Activated CD8-positive, alpha-beta memory T cell treated with anti-CD3 and anti-CD28 coated beads for 36 hours (primary cell): ENCODE data around the gene HABP4. TPM values are rescaled to one million over a fixed set of nuclear protein-coding genes. Genes with fewer than 3 reads are reported as not detected.

Experiments
- CTCF ChIA-PET: fragments of 350-600 bp; sonication (Branson Sonifier 250); formaldehyde crosslinking; loops from one replicate; lab custom pipeline; 2021; ENCODE audit warnings: antibody characterized with exemption; lab: Charles Lee
- POLR2A ChIA-PET: fragments of 350-600 bp; sonication (Branson Sonifier 250); formaldehyde crosslinking; loops from one replicate; lab custom pipeline; 2021; ENCODE audit warnings: antibody characterized with exemption; lab: Charles Lee
- total RNA-seq, 2 experiments: library from RNA; stranded (reverse); gene quantifications; one replicate each; pipeline ENCODE4 v1.2.3, GENCODE V29; 2021

Gene HABP4, protein sequence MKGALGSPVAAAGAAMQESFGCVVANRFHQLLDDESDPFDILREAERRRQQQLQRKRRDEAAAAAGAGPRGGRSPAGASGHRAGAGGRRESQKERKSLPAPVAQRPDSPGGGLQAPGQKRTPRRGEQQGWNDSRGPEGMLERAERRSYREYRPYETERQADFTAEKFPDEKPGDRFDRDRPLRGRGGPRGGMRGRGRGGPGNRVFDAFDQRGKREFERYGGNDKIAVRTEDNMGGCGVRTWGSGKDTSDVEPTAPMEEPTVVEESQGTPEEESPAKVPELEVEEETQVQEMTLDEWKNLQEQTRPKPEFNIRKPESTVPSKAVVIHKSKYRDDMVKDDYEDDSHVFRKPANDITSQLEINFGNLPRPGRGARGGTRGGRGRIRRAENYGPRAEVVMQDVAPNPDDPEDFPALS
- 10 to 100 TPM; 16.0 to 16.1 TPM for total RNA-seq

DNA sequence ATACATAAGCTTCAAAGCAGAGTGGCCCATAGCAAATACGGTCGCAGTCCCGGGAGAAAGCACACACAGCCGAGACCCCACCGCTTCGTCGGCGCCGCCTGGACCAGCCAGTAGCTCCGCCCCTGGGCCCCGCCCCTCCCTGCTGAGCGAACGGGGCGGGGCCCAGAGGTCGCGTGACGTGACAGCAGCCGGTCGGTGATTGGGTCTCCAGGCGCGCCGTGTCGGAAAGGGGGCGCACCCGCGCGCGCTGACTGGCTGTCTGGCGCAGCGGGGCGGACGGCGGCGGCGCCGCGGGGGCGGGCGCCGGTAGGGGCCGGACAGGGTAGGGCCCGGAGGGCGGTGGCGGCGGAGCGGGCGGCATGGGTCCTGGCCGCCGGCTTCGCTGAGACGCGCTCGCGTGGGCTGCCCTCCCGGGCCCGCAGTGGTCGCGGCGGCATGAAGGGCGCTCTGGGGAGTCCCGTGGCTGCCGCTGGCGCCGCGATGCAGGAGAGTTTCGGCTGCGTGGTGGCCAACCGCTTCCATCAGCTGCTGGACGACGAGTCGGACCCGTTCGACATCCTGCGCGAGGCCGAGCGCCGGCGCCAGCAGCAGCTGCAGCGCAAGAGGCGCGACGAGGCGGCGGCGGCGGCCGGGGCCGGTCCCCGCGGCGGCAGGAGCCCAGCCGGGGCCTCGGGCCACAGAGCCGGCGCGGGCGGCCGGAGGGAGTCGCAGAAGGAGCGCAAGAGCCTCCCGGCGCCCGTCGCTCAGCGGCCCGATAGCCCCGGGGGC lies at the start of gene HABP4:
Gene HABP4 (plus strand): TSS at position 325 of the 768 bp plus-strand sequence. CDS start 111 bp downstream, at position 436.
- POLR2A ChIA-PET: interaction anchor here (0.7 to 1.4 kb wide), 7 partner anchors 29 to 205 kb away, joined by 3 to 8 read pairs (median 5); no protein-coding TSS in a partner anchor
- CTCF ChIA-PET: interaction anchor here (1.3 to 3.7 kb wide), 3 partner anchors 10 to 199 kb away, joined by 3 to 15 read pairs (median 7); no protein-coding TSS in a partner anchor

DNA sequence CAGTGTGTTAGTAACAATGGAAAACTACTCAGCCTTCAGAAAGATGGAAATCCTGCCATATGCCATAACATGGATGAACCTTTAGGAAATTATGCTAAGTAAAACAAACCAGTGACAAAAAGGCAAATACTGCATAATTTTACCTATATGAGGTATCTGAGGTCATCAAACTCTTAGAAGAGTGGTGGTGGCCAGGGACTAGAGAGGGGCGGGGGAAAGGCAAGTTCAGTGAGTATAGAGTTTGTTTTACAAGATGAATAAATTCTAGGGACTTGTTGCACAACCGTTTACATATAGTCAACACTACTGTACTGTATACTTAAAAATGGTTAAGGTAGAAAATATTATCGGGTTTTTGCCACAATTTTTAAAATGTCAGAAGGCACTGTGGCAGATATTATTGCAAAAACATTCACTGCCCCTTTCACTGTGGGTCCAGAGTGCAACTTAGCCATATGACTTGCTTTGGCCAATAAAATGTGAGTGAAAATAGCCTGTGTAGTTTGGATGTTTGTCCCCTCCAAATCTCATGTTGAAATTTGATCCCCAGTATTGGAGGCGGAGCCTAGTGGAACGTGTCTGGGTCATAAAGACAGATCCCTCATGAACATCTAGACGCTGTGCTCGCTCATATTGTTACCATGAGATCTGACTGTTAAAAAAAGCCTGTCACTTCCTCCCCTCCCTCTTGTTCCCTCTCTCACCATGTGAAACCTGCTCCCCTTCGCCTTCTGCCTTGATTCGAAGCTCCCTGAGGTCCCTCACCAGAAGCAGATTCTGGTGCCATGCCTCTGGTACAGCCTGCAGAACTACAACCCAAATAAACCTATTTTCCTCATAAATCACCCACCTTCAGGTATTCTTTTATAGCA lies 41.3 kb upstream of the HABP4 start:
- ChIA-PET CTCF (no interaction called here), POLR2A (no interaction called here)

DNA sequence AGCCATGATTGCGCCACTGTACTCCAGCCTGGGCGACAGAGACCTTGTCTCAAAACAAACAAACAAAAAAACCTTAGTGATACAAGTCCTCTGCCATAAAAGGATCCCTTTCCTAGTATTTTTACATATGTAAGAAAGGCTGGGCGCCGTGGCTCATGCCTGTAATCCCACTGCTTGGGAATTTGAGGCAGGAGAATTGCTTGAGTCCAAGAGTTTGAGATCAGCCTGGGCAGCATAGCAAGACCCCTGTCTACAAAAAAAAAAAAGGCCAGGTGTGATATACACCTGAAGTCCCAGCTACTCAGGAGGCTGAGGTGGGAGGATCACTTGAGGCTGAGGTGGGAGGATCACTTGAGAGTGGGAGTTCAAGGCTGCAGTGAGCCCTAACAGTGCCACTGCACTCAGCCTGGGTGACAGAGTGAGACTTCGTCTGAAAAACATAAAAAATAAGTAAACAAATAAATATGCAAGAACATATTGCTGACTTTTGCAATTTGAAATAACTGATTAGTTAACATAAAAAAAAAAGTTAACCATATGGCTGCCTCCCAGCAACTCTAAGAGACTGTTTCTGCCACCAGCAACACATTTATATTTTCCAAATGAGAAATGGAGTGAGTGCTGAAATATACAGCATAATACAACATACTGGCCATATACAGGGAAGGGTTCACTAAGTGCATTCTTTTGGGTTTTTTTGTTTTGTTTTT lies 38.7 kb upstream of the HABP4 start:
- ChIA-PET CTCF (interaction anchor here (0.7 kb wide), 1 partner anchor 46 kb away, joined by 3 read pairs; no protein-coding TSS in a partner anchor), POLR2A (no interaction called here)

DNA sequence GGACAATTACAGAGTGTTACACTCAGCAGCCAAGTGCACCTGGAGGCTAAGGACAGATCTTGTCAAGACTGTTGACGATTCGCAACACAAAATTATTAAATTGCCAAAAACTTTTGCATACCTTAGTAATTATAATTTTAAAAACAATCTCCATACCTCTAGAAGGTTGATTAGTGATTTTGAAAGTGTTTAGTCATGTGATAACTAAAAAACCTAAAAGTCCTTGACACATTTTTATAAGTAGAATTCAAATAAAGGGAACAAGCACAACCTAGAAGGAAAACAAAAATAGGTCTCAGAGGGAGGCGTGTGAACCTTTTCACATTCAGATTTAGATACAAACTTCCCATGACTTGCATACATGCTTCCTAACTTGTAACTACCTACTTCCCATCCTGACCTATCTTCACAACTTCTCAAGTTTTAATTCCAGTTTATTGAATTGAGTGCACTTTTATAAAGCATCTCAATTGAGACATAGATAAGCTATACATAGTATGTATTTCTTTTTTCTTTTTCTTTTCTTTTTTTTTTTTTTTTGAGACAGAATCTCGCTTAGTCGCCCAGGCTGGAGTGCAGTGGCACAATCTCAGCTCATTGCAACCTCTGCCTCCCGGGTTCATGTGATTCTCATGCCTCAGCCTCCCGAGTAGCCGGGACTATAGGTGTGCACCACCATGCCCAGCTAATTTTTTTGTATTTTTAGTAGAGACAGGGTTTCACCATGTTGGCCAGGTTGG lies 37.6 kb upstream of the HABP4 start:
- ChIA-PET POLR2A (interaction anchor here (0.6 to 1.2 kb wide), 2 partner anchors 33 to 37 kb away, joined by 4 to 5 read pairs; partner anchors contain the start of gene HABP4), CTCF (no interaction called here)

DNA sequence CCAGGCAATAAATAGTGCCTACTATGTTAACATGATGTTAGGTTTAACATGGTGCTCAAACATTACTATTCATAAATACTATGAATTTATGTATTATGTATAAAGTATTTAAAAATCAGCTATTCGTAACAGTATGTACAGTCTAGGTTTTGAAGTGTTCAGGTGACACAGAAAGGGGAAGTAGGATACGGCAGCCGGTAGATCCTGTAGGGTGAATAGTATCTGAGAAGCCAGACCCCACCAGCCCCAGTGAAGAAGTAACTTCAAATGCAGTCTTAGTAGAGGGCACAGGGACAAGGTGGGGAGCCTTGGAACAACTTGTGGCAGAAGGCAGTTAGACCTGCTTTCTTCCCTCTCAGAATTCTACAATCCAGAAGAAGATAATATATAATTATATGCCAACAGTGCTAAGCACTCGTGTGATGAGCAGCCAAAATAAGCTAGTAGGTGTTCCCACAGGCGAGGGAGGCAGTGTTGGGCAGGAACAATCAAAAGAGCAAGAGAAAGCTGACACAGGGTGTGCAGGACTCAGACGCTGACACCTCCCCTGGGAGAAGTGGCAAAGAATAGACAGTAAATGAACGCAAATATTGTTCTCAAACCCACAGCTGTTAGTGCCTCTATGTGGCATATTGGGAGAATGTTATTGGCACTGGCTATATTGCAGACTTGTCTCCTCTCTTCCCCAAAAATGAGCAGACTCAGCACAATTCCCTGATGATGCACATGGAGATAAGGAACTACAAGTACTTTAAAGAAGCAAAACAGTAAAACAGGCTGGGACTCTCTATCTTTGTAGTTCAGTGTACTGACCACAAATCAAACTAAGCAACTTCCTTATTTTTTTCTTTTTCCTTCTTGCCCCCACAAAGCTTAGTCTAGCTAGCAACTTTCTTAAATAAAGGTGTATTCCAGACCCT lies 36.4 kb upstream of the HABP4 start:
- CTCF ChIA-PET: no interaction called here
- POLR2A ChIA-PET: interaction anchor here (0.6 to 1.2 kb wide), 2 partner anchors 35 to 36 kb away, joined by 4 to 5 read pairs; partner anchors contain the start of gene HABP4

DNA sequence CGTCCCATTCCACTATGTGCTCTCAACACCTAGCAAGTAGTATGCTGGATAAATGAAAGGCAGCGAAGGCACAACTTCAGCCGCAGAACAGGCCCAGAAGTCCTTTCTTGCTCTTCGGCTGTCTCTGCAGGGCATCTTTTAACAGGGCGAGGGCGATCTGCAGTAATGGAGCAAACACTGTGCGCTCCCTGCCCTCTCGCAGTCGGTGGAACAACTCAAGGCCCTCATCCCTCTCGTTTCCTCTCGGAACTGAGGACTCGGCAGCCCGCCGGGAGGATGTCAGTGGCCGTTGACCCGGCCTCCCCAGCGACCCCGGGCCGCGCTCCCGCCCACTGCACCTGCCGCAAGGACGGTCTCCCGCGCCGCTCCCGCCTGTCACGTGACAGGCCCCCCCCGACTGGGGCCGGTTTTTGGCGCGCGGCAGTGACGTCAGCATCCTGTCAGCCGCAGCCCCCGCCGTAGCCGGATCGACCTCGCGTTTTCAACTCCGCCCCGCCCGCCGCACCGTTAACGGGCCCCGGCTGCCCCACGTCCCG lies 32.9 kb upstream of the HABP4 start:
- POLR2A ChIA-PET: interaction anchor here (1.2 kb wide), 1 partner anchor 33 kb away, joined by 3 read pairs; the partner anchor contains the start of gene HABP4
- CTCF ChIA-PET: interaction anchor here (1.1 kb wide), 1 partner anchor 35 kb away, joined by 4 read pairs; no protein-coding TSS in a partner anchor

DNA sequence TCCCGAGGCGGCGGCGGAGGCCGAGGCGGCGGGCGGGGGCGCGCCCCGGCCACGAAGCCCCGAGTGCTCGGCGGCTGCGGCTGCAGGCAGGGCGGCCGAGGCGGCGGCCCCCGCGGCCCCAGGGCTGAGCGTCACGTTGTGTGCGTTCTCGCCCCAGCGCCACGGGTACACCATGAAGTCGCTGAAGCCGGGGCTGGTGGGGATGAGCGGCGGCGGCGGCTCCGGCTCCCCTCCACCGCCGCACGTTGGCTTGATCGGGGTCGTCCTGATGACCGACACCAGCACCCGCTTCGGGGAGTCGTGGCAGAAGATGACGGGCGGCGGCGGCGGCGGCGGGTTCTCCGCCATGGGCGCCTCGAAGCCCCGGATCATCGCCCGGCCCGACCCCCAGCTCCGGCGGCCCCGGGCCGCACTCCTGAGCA lies 32.3 kb upstream of the HABP4 start:
- POLR2A ChIA-PET: no interaction called here

DNA sequence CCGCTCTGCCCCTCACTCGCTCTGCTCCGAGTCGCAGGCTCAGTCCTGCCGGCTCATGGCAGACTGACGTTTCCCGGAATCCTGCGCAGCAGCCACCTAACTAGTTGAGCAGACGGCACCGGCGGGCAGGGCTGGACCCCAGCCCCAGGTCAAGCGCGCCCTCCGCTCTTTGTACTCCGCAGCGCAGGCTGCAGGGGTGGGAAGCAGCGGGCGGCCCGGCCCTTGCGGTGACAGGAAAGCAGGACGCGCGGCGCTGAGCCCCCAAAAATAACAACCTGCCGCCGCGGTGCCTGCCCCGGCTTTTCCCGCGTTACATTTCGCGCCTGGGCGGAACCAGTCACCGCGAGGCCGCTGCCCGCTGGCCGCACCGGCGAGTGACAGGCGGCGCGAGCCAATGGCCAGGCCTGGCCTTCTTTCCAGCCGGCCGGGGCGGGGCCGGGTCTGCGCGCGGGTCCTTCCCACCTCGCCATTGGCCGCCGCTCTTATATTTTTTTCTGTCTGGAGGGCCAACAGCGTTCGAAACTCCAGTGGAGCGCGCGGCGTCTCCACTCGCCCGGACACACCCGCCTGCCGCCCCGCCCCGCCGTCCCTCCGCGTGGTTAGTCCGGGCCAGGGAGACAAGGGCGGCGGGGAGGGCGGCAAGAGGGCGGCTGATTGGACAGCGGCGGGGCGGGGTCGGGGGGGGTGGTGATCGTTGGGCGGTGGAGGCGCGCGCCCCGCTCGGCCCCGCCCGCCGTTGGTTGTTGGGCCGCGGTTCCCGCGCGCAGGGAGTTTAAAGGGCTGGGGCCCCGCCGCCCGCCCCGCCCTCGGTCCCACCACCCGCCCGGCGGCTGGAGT lies 31.7 kb upstream of the HABP4 start, which contains the start of gene ZNF367:
Gene ZNF367 (minus strand): TSS at position 288 of the 837 bp plus-strand sequence. CDS start 338 bp downstream, outside the sequence.
- CTCF ChIA-PET: no interaction called here

More for the DNA sequence above, 32.3 kb upstream of the HABP4 start:
- CTCF ChIA-PET: no interaction called here

DNA sequence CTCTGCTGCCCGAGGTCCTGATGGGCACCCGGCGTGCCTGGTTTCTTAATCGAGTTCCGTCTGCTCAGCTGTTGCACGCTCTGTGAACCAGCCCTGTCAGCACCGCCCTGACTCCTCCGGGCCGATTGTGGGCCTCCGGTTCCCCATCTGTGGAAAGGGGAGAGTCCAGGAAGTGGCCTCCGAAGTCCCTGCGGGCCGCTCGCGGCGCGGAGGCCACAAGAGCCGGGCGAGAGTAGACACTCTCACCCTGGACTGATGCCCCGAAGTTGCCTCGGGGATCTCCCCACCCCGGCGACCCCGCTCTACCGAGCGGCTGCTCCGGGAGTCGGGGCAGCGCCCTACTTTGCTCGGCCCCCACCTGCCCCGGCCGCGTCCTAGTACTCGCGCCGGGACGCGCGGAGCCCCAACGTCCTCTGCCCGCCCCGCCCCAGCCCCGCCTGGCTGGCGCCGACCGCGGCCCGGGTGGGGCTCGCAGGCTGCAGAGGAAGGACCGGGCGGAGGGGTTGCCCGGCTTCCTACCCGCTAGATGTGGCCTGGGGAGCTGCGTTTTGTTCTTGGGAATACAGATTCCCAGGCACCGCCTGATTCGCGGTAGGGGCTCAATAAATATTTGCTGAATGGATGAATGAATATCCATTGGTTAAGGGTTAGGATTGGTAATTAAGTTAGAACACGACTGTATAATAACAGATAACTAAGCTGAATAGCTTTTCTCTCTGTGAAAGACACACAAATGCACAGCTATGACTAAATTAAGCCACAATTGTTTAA lies 30.9 kb upstream of the HABP4 start:
- ChIA-PET CTCF (no interaction called here), POLR2A (interaction anchor here (1.0 to 1.2 kb wide), 2 partner anchors 30 to 237 kb away, joined by 3 to 5 read pairs; partner anchors contain the start of gene HABP4)

More for the DNA sequence above, 31.7 kb upstream of the HABP4 start, which contains the start of gene ZNF367:
- POLR2A ChIA-PET: no interaction called here

DNA sequence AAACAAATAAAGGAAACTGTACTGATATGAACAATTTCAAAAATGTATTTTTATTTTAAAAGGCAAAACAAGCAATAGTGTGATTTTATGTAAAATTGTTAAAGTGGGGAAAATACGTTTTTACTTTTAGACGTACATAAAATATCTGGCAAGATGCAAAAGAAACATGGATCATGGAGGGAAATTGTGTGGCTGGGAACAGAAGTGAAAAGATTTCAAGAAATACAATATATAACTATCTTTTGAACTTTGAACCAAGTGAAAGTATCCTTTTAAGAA lies 30.3 kb upstream of the HABP4 start:
- CTCF ChIA-PET: no interaction called here
- POLR2A ChIA-PET: interaction anchor here (1.0 to 1.2 kb wide), 2 partner anchors 30 to 236 kb away, joined by 3 to 5 read pairs; partner anchors contain the start of gene HABP4

DNA sequence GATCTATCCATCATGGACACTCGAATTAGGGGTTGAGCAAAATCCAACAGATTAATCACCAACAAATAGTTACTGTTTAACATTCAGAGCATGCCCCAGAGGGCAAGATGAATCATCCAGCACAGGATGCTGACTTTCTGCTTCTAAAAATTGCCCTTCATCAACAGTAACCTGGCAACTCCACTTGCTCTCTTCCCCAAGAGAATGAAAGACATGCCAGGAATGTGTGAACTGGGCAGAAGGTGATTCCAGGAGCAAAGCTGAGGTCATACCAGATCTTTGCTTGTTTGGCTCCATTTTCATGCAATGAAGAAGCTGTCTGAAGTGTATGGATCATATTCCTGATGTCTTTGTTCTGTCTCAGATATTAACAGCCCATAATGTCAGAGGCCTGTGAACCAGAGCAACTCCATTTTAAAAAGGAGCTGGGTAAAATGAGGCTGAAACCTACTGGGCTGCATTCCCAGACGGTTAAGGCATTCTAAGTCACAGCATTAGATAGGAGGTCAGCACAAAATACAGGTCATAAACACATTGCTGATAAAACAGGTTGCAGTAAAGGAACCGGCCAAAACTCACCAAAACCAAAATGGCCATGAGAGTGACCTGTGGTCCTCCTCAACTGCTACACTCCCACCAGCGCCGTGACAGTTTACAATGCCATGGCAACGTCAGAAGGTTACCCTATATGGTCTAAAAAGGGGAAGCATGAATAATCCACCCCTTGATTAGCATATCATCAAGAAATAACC lies 29.3 kb upstream of the HABP4 start:
- ChIA-PET CTCF (no interaction called here), POLR2A (no interaction called here)

DNA sequence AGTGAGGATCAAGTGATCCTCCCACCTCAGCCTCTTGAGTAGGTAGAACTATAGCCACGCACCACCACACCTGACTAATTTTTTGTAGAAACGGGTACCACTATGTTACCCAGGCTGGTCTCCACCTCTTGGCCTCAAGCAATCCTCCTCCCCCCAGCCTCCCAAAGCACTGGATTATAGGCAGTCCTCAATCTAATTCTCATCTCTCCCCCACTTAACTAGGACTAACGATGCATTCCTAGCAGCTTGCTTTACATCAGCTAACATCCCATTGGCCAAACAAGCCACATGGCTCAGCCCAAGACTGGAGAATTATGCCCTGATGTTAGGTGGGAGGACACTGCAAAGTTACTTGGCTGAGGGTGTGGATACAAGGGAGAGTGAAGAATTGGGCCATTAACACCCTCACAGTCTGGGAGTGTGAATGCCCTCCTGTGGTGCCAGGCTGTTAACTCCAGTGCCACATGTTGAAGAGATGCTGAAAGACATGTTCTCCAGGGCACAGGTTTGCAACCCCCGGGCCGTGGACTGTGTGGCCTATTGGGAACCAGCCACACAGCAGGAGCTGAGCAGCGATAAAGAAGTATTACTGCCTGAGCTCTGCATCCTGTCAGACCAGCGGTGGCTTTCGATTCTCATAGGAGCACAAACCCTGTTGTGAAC lies 26.5 kb upstream of the HABP4 start:
- ChIA-PET POLR2A (no interaction called here), CTCF (interaction anchor here (0.6 to 0.9 kb wide), 2 partner anchors 18 to 79 kb away, joined by 3 read pairs; no protein-coding TSS in a partner anchor)

DNA sequence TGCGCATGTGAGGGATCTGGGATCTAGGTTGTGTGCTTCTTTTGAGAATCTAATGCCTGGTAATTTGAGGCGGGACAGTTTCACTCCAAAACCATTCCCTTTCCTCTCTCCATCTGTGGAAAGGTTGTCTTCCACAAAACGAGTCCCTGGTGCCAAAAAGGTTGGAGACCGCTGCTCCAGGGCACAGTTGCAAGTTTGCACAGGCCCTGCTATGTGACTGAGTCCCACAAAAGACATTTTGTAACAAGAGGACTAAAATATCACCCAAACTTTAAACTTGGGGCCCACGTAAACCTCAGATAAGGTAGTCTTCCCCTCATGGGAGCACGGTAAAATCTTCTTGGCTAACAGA lies 26.0 kb upstream of the HABP4 start:
- POLR2A ChIA-PET: no interaction called here
- CTCF ChIA-PET: interaction anchor here (0.6 to 0.9 kb wide), 2 partner anchors 18 to 79 kb away, joined by 3 read pairs; no protein-coding TSS in a partner anchor
